GM18951 (cell line): ENCODE results near the gene ADORA1.

ENCODE experiments used
- POLR2A ChIP-seq: IDR thresholded peaks from 4 replicates; pipeline ENCODE4 v1.6.1; 2011; ENCODE audit warnings: mild to moderate bottlenecking; ENCODE audit not compliant: insufficient read length, insufficient read depth; ENCODE audit errors: extremely low read depth
- in situ Hi-C: fragments of 300-500 bp; cut with MboI; formaldehyde crosslinking; loops from one replicate; pipeline ENCODE4 v1.12.0; 2022; ENCODE audit warnings: low sequenced_read_pairs, mixed read lengths, inconsistent platforms; ENCODE audit not compliant: unreplicated experiment

Gene ADORA1

DNA sequence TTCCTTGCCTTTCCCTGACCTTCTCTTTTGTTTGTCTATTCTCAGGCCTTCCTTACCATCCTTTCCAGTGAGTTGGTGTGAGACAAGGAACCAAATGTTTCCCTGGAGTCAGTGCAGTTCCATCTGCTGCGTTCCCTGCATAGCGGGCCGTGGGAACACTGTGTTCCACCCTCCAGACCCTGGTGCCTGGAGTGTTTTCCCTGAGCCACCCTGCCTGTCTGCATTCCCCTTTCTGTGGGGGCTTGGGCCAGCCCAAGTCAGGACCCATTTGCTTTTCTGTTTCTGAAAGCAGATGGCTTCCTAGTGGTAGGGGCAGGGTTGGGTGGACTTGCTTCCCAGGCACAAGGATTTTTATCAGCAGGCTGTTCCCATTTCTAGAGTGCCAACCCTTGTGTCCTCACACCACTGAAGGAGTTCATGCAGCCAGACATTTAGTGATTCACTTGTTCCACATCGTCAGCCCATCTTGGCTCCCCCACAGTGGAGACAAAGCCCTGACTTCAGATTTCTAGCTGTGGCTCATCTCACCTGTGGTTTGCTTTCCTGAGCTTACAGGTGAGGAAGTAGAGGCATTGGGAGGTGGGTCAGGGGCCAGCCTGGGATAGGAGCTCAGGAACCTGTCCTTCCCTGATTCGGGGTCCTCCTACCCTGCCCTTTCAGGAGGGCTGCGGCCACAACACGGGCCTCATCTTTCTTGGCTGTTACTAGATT lies 27.6 kb upstream of the ADORA1 start:
- TF ChIP-seq POLR2A = no peak
- in situ Hi-C loops = no loop called here

DNA sequence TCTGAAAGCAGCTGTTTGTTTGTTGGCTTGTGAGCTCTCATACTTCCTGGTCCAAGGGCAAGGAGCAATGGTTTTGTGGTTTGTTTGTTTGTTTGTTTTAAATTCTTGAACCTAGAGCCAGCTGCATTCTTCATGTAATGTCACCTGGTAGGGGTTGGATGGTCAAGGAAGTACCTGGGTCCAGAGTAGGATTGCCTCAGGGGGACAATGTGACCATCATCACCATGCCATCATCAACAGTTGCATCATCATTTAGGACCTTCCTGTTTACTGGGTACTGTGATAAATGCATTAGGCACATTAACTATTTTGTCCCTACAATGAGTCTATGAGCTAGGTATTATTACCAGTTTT lies 27.0 kb upstream of the ADORA1 start:
- in situ Hi-C loops = no loop called here
- TF ChIP-seq POLR2A = no peak

DNA sequence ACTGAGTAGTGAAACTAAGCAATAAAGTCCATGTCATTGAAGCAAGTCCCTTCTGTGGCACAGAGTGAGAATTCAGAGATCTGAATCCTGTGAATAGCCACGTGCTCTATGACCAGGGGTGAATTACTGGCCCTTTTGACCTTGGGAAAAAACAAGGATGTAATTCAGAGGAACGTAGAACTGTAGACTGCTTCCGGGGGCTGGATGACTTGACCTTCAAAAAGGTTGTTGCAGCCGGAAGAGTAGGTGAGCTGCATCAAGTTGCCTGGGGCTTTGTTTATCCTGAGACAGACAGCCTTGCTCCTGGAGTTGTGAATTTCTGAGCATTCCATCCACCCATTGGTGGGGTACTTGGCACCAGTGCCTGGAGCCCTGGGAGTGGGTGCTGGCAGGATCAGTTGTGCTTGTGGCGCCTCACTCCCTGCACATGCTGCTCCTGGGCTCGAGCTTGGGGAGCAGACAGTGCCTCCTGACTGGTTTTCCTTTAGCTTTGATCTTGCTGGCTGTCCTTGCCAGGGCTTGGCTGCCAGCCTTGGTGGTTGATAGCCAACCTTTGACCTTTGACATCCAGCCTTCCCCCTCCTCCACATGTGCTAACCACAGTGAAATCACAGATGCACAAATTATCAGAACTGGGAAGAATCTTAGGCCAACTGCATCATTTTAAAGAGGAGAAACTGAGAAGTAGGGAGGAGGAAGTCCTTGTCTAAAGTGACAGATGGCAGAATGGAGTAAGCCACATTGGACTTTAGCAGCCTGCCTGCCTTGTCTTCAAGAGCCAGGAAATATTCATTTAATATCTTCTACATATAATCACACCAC lies 25.5 kb upstream of the ADORA1 start:
- in situ Hi-C loops = no loop called here
- no peak for TF ChIP-seq POLR2A

- TF ChIP-seq POLR2A = no peak
- in situ Hi-C loops = no loop called here
Observed at GRCh38 chr1:203103216-203103615, 24.3 kb upstream of the ADORA1 start.

GRCh38 chr1:203103829-203104495 lies 23.6 kb upstream of the ADORA1 start:
- in situ Hi-C loops = no loop called here

DNA sequence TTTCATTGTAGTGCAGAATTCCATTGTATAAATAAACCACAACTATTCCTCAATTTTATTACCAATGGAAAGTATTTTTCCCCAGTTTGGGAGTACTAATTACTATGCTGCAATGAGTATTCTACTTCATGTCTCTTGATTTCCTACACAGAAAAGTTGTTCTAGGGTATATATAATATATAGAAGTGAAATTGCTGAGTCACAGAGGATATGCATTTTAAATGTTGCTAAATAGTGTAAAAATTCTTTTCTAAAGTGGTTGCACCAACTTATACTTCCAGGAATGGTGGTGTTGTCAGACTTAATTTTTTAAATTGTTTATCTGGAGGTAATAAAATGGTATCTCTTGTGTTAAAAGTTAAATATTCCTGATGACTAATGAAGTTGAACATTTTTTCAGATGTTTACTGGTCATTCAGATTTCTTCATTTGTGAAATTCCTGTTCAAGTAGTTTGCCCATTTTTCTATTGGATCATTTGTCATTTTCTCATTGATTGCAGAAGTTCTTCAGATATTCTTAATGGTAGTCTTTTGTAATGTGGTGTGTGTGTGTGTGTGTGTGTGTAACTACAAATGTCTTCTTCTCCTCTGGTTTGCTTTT lies 22.6 kb upstream of the ADORA1 start:
- in situ Hi-C loops = no loop called here
- no peak for TF ChIP-seq POLR2A

More at GRCh38 chr1:203103829-203104495, 23.6 kb upstream of the ADORA1 start:
- no peak for TF ChIP-seq POLR2A

DNA sequence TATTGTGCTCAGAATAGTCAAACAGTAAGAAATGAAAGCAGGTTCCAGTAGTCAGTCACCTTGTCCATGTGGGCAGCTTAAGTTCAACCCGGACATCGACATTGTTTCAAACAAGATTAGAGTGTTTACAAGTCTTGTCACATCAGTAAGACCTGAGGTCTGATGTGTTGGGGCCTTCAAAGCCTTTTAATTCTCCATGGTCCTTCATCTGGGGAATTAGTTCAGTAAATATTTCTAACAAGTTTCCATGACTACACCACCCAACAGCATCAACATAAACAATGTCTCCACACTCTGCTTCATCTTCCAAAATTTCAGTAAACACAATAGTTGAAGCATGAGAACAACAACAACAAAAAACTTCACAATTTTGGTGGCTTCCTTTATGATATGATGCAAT lies 15.1 kb upstream of the ADORA1 start:
- in situ Hi-C loops = no loop called here
- no peak for TF ChIP-seq POLR2A

- TF ChIP-seq POLR2A = no peak
- in situ Hi-C loops = no loop called here
Observed at GRCh38 chr1:203113308-203113707, 14.2 kb upstream of the ADORA1 start.

DNA sequence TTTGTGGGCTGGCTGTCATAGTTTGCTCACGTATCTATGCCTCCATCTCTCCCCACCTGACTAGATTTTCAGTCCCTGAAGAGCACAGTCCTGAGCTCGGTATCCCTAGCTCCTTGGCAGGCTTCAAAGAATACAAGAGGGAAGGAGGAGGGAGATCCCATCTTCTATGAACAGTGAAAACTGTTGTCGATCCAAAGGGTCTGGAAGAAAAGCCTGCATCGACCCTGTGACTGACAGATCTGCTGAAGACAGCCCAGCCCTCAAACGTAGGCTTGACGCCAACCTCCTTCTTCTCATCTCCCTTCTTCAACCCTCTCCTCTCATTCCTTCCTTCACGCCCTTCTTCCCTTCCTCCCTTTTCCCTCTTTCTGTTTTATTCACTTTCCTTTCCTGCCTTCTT lies 13.3 kb upstream of the ADORA1 start:
- TF ChIP-seq POLR2A = no peak
- in situ Hi-C loops = no loop called here

- in situ Hi-C loops = no loop called here
- TF ChIP-seq POLR2A = no peak
Observed at GRCh38 chr1:203116091-203116820, 11.3 kb upstream of the ADORA1 start.

DNA sequence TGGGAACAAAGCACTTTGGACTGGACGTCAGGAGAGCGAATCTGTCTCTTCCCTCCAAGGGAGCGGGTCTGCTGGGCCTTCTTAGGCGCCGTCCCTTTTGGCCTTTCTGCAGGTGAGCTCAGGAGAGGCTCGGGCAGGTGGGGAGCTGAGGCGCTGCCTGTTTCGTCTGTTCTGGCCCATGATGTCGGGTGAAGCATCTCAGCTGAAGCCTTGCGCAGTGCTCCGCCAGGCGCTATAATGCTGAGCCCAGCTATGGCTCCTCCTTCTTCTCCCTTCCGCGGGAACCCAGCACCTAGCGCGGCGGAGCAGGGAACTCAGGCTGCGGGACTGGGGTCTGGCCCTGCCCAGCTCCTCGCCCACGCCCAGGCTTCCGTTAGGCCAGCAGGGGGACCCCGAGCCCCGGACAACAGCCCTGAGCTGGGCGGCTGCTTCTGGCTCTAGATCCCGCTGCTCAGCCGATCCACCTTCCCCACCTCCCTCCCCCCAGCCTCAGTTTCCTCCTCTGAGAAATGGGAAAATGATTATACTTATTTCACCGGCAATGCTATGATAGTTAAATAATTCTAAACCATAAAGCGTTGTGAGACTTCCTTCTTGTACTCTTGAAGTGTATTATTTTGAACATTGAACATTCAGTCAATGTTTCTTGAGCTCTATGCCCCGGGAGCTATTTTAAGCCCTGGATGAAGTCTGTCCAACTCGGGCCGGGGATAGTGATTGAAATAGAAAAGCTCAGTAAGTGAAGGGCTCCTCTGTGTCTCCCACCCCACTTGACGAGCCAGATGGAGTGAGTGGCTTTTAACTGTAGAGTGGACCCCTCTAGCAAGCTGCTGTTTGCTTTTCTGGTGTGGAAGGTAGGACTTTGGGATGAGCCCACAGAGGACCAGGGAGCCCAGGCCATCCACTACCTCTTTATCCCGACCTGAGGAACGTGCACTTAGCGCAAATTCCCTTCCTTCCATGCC lies 9.6 kb upstream of the ADORA1 start:
- in situ Hi-C loops = no loop called here
- no peak for TF ChIP-seq POLR2A

GRCh38 chr1:203120325-203121153 lies 7.0 kb upstream of the ADORA1 start:
- in situ Hi-C loops = no loop called here
- TF ChIP-seq POLR2A = no peak
